ENCODE data around the gene GLI2.

Gene GLI2

DNA sequence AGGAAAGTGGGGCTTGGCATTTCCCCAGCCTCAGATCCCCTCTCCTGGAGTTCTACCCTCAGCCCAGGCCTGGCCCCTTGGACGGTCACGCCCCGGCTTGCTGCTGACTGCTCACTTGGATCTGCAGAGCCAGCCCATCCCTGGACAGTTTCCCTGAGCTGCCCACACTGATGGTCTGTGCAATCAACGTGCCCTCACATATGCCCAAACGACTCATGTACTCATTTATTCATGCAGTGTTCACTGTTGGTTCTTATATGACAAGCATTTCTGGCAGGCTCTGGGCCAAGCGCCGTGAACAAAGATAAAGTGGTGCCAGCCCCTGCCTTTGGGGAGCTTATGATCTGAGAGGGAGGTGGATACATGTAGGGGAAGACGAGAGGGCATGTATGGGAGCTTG, 20.3 kb upstream of the GLI2 start:
- DNase-seq = no peak

GRCh38 chr2:120715941-120716340, 19.7 kb upstream of the GLI2 start:
- no peak for DNase-seq

GRCh38 chr2:120716641-120717585, 18.8 kb upstream of the GLI2 start:
- DNase-seq = no peak

DNA sequence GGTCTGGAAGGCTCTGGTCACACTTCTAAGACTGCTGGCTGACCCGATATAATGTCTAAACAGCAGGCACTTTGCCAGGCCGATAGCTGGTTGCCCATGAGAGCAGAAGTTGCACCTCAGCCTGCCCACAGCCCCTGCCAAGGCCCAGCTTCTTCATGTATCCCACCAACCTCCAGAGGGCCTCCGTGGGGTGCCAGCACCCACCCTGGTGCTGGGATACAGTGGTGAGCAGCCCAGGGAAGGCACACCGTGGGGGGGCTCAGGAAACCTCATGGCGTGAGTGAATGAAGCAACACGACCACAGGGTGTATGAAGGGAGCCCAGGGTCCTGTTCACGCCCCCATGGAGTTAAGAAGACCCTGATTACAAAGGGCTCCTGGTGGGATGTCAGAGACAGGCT, 16.2 kb upstream of the GLI2 start:
- no peak for DNase-seq

DNA sequence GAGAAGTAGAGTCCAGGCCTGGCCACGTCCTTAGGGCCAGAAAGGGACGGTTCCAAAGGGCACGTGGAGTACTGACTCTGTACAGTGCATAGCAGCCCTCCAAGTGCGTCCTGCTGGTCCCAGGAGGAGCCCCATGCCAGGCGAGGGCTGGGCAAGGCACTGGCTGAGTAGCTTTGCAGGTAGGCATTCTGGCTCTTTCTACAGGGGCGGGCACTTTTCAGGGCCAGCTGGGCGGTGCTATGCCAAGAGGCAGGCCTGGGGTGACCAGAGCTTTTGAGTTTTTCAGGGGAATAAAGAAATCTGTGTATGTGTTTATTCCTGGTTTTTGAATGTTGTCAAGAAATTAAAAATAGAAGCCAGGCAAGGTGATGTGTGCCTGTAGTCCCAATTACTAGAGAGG, 15.4 kb upstream of the GLI2 start:
- DNase-seq = no peak

GRCh38 chr2:120720746-120721375, 14.8 kb upstream of the GLI2 start:
- DNase-seq = no peak

GRCh38 chr2:120722246-120722567, 13.5 kb upstream of the GLI2 start:
- DNase-seq = no peak

DNA sequence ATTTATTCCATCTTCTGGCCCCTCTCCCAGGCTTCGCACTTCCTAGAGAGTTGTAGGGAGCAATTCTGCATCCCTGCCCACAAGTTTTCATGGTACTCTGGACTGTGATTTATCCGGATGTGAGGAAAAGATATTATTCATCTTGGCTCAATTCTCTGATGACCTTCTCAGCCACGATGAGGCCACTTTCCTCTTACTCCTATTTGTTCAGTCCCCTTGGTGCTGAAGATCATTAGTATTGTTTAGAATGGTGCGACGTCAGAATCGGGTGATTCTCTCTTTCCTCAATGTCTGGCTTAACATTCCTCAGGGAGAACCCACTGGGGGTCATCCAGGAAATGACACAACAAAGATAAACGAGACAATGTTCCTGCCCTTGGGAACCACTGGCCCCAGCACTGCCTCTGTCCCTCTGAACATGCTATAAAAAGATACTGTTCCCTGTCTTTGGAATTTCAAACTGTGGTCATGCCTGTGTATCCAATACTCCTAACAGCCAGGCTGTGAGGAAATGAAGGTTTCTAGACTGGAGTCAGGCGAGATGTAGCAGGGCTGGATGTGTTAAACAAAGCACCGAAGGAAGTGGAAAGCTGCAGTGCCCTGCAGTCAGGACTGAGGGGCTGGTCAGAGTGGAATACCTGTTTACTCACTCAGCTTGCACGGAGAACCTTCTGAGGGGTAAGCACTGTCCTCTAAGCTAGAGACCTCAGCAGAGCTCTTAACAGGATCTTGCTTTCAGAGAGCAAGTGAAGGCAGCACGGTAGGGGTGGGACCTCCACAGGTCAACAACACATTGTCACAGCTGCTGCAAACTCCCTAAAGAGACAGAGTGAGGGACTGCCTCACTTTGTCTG, 12.9 kb upstream of the GLI2 start:
- no peak for DNase-seq

GRCh38 chr2:120726245-120726644, 9.4 kb upstream of the GLI2 start:
- DNase-seq = no peak

- DNase-seq = no peak
Observed at GRCh38 chr2:120729406-120730399, 6.0 kb upstream of the GLI2 start.

DNA sequence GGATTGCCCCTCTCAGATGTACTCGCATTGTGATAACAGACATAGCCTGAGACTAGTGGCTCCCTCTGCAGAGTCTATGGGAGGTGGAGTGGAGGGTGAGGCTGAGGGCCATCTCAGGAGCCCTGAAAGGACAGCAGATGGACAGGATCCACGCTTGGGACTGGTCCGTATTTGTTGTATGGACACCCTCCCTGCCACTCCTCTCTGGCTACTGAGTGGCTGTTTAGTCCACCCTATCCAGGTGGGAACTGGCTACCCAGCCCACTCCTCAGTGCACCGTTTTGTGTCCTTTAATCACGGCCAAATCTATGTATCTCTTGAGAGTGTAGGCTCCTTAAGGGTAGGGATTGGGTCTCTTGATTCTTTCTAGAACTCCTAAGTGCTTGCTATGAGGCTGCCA, 4.5 kb upstream of the GLI2 start:
- no peak for DNase-seq

GRCh38 chr2:120732506-120733237, 3.0 kb upstream of the GLI2 start:
- no peak for DNase-seq

DNA sequence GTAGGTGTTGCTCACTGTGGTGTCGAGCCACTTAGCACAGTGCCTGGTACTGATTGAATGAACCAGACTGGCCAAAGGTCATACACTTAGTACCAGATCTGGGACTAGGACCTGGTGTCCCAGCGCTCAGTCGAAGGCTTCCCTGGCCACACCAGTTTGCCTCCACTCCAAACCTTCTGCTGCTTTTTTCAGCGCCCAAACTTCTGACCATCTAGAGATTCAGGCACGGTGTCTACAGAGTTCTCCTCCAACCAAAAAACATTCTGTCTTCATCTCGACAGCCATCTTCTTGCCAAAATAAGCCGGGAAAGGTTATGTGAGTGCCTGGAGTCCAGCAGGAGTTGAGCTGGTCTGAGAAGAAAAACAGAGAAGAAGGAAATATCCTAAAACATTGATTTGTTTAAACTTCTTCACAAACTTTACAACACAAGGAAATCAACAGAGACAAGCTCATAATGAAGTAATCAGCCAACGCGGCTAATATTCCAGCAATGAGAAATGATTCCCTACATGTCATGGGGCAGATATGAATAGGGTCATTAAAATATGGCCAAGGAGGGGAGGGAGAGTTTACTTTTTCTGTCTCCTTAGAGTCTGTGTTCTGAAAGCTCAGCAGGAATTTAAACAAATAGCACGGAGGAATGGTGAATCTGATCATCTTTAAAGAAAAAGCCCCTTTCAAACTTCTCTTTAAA, 2.3 kb upstream of the GLI2 start:
- DNase-seq = no peak

- no peak for DNase-seq
Observed at GRCh38 chr2:120734930-120735651, 577 bp upstream of the GLI2 start.

DNA sequence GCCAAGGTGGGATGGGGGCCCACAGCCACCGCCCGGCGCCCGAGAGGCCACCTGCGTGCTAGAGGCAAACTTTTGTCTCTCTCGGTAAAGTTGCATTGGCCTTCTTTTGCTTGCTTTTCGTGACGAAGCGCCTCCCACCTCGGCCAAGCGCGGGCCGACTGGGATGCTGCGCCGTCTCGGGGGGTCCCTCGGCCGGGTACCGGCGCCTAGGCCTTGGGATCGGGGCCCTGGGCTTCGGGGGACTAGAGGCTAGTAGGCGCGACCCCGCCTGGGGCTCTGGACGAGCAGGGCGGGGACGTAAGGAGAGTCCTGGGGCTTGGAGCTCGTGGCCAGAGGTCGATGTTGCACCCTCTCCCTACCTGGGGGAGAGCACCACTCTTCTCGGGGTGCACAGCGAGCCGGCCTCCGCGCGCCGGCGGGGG, 545 bp downstream of the GLI2 start:
- DNase-seq = no peak

DNA sequence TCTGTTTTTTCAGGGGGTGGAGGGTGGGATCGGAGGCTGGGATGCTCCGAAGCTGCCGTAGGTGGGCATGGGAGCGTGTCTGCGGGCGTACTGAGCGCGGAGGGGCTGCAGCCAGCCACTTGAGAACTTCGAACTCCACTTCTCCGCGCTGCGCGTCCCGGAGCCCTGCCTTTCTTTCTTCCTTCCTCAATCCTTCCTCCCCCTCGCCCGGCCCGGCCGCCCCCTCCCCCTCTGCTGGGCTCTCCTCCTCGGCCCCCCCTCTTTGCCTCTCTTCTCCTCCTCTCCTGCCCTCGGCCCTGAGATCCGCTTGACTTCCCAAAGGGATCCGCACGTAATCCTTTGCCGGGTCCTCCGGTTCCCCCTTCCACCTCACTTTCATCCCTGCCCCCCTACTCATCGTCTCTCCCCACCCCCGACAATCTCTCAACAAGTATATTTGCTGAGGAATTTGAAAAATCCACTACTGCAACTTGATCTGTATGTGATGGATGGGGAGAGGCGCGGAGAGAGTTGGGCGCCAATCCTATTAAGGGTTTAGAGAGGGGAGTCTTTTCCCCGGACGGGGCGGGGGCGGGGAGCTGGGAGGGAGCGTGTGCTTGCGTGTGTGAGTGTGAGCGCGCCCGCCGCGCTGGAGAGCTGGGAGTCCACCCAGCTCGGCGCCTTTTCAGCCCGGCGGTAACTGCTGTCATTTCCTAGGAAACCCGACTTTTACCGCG, 1.1 kb downstream of the GLI2 start:
- DNase-seq = no peak

DNA sequence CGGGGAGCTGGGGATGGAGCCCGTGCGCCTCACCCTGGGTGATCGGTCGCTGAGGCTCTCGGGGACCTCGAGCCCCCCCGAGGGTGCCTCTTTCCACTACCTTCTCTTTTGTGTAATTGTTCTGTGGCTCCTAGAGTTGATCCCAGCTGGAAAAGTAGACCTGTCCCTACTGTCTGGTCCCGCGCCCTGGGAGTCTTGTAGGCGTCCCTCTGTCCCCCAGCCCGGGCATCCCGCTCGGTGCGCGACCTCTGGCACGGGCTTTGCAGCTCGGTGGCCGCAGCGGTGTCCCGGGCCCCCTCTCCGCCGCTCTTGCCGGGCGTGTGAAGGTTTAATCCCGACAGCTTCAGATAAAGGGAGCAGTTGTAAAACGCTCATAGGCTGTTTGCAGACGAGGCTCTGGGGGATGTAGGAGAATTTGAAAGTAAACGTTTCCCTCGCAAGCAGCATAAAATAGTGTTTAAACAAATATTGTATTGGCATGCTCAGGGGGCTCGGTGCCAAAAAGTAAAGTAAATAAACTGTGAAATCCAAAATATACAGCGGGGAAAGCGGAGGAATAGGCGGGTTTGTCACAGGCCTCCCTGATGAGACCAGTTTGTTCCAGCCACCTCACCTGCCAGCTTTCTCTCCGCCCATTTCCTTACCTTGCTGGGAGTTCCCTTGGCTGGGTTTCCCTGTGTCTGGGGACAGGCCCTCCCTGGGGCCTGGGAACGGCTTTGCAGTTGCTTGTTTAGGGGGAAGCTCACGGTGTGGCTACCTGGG, 1.9 kb downstream of the GLI2 start:
- DNase-seq = no peak

GRCh38 chr2:120738117-120738516, 2.4 kb downstream of the GLI2 start:
- DNase-seq = no peak

All from stimulated activated CD4-positive, alpha-beta T cell treated with anti-CD3 and anti-CD28 coated beads, Interleukin-4, amount 100 ng/mL, for 24 hours (primary cell).